NCI-H1048 (cell line): Measurements from ENCODE around the gene RBMX2.
A peak's percentile ranks its signal among the peaks of the same experiment; 100 is the strongest.
"Not testable (repeated sequence)": the region's sequence is repeated elsewhere in the genome, so short reads cannot be mapped to it uniquely, and the experiment has no call there.

ENCODE experiments used
- DNase-seq: peaks from one replicate; lab custom pipeline; 2025; lab: John Stamatoyannopoulos, UW

RBMX2 gene

GRCh38 chrX:130401415-130402207 is at the start of gene RBMX2:
Gene RBMX2, plus strand, starts transcription at chrX:130401987. Its CDS starts 46 bp downstream, at chrX:130402033.
- DNase-seq: peak; percentile 27

GRCh38 chrX:130352050-130352449 is 49.7 kb upstream of the RBMX2 start:
- DNase-seq: not testable (repeated sequence)

GRCh38 chrX:130376077-130376476 is 25.7 kb upstream of the RBMX2 start:
- DNase-seq: no peak

- no peak for DNase-seq
Measured at GRCh38 chrX:130378024-130378669, 23.6 kb upstream of the RBMX2 start.

- no peak for DNase-seq
Measured at GRCh38 chrX:130385520-130385919, 16.3 kb upstream of the RBMX2 start, which contains the start of gene GPR119. Gene GPR119, minus strand, starts transcription at chrX:130385674. Its CDS starts 227 bp downstream, at chrX:130385447.

- DNase-seq: no peak
Measured at GRCh38 chrX:130386408-130386808, 15.4 kb upstream of the RBMX2 start.

GRCh38 chrX:130393451-130394074 is 8.2 kb upstream of the RBMX2 start:
- DNase-seq: no peak

- no peak for DNase-seq
Measured at GRCh38 chrX:130395341-130395740, 6.4 kb upstream of the RBMX2 start.

GRCh38 chrX:130402208-130402684 is 459 bp downstream of the RBMX2 start:
- DNase-seq: no peak

GRCh38 chrX:130413415-130413814 is 11.6 kb downstream of the RBMX2 start:
- DNase-seq: no peak

- no peak for DNase-seq
Measured at GRCh38 chrX:130414800-130415199, 13.0 kb downstream of the RBMX2 start.

- no peak for DNase-seq
Measured at GRCh38 chrX:130415201-130415600, 13.4 kb downstream of the RBMX2 start.

GRCh38 chrX:130416785-130417184 is 15.0 kb downstream of the RBMX2 start:
- no peak for DNase-seq

- no peak for DNase-seq
Measured at GRCh38 chrX:130418066-130418465, 16.3 kb downstream of the RBMX2 start.

- DNase-seq: no peak
Measured at GRCh38 chrX:130418740-130419139, 17.0 kb downstream of the RBMX2 start.

- no peak for DNase-seq
Measured at GRCh38 chrX:130419263-130419662, 17.5 kb downstream of the RBMX2 start.

GRCh38 chrX:130426531-130426930 is 24.7 kb downstream of the RBMX2 start:
- DNase-seq: no peak

- DNase-seq: not testable (repeated sequence)
Measured at GRCh38 chrX:130429236-130429635, 27.4 kb downstream of the RBMX2 start.

GRCh38 chrX:130435937-130436336 is 34.1 kb downstream of the RBMX2 start:
- DNase-seq: no peak

- DNase-seq: not testable (repeated sequence)
Measured at GRCh38 chrX:130437996-130438395, 36.2 kb downstream of the RBMX2 start.

GRCh38 chrX:130443875-130444274 is 42.1 kb downstream of the RBMX2 start:
- DNase-seq: no peak

GRCh38 chrX:130444641-130445336 is 43.0 kb downstream of the RBMX2 start:
- DNase-seq: no peak
